NCI-H748 (cell line): ENCODE data around the gene ESPN.

Experiments used
- DNase-seq: peaks from one replicate; lab custom pipeline; 2025; ENCODE audit not compliant: unreplicated experiment; lab: John Stamatoyannopoulos, UW

The ESPN gene

DNA sequence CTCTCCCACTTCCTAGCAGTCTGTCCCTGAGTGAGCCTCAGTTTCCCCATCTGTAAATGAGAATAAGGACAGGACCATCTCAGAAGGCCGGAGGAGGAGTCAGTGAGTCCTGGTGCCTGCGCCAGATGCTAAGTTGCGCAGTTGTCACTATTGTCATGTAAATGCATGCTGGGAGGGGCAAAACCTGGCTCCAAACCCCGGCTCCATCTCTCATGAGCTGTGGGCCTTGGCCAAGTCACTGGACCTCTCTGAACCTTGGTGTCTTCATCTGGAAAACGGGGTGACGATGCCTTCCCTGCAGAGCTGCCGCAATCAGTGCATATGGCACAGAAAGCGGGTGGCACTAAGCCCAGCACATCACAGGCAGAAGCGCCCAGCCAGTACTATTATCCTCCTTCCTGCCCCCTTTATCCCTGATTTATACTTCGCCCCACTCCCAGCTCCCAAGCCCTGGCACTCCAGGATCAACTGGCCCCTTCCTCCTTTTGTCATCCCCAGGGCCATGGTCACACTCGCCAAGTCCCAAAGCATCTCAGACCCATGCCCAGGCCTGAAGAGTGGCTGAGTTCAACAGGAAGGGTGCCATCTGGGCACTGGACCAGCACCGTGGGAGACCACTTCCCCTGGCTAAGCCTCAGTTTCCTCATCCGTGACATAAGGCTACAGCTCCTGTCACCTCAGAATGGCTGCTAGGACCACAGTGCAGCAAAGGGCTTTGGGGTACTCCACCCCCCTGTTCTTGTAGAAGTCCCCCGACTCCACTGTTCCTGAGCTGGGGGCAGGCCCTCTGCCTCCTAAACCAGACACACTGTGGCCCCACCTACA lies 71.2 kb downstream of the ESPN start:
- no peak for DNase-seq

DNA sequence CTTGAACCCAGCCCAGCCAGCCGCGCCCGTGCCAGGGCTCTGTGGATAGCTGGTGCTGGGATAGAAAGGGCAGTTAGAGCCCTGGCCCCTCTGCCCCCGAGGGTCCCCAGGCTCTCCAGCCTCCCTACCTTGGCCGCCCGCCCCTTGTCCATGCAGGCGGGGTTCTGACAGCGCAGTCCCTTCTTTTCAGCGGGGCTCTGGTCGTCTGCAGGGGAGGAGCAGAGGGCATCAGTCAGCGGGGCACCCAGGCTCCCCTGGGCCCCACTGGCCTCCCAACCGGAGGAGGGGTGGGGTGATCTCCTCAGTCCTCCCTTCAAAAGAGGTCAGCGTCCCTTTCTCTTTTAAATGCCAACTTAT lies 71.8 kb downstream of the ESPN start:
- no peak for DNase-seq

DNA sequence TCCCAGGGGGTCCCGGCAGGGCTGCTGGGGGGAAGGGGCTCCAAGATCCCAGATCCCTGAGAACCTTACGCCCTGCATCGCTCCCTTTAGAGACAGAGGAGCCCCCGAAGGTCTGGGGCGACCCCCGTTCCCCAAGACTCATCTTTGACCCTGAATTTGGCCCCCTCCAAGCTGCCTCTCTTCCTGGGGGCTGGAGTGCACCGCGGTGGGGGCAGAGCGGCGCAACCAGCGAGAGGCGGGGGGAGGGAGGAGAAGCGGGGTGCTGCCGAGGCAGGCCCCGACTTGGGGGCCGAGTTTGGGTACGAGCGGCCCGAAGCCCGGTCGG lies 72.3 kb downstream of the ESPN start:
- DNase-seq, result no peak

DNA sequence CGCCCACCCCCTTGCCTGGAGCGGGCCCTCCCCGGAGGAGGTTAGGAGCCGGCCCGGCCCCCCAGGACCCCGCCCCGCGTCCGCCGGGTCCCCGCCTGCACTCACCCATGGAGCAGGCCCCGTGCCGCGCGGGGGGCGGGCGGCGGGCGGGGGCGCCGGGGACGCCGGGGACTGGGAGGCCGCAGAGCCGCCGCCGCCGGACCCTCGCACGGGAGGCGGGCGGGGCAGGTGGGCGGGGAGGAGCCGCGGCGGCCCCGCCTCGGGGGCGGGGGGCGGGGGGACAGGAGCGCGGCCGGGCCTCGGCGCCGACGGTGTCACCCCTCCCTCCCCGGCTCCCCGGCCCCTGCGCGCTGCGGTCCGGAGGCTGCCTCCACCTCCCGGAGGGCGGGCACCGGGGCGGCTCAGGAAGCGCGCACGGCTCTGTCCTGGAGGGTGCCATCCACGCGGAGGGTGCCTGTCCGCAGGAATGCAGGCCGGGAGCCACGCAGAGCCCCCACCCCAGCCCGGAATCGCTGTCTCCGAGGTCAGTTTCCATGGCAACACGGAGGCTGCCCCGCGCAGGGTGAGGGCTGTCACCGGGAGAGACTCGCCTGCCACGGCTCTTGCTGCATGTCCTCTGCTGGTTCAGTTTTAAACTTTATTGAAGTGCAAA lies 72.8 kb downstream of the ESPN start:
- DNase-seq, result peak; percentile 72

DNA sequence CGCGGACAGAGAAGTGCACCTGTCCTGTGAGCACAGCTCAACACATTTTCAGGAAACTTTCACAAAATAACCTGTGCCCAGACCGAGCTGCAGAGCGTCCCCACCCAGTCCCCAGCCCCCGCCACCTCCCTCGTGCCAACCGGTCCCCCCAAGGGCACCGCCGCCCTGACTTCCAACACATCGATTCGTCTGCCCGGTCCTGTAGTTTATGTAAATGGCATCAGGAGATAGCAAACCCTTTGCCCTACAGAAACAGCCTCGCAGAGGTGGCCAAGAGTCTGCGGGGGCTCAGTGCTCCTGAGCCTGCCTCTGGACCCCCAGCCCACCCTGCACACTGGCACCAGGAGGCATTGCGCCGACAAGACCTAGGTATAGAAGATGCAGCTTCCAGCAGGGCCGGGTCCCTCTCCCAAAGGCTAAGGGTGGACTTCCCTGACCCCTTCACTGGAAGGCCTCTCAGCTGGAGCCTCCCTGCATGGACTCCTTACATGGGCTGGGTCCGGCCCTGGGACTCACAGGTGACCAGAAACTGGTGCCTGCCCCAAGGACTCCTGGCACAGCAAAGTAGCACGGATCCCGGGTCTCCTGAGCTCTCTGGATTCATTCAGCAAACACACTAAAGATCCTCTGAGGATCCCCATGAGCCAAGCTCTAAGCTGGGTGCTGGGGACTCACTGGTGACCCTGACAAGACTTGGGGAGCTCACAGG lies 73.4 kb downstream of the ESPN start:
- no peak for DNase-seq

DNA sequence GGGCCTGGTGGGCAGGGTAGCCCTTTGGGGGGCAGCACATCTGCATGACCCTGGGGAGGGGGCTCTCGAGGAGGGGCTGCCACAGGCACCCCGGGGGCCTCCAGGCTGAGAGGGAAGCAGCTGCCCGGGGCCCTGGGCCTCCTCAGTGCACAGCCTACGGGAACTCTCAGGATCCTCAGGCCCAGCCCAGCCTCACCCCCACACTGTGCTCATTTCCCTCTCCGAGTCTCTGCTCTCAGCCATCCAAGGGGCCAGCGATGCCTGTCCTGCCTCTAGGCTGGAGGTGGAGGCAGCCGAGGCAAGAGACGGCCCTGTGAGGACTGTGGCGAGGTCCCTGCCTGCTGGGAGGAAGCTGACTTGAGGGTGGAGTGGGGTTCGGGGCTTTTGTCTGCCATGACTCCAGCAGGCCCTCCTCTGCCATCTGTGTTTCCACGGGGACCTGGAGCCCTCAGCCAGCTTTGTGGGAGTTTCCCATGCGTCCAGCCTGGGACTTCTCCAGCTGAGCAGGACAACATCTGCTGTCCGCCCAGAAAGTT lies 74.1 kb downstream of the ESPN start:
- no peak for DNase-seq

DNA sequence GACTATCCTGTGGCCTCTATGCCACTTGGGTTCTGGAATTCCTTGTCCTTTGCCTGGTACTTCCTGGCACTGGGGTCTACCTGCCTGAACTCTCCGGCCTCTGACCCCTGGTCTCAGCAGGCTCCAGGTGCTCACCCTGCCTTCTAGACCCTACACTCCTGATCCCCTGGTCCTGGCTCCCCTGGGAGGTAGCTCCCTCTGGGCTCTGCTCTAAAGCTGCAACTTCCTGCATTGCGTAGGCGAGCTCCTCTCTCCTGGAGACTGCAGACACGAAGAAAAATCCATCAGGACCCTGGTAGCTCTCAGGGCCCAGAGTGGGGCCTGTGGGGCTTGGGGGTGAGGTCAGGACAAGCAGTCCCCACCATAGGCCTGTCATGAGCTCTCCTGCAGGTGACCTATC lies 74.7 kb downstream of the ESPN start:
- DNase-seq, result no peak

DNA sequence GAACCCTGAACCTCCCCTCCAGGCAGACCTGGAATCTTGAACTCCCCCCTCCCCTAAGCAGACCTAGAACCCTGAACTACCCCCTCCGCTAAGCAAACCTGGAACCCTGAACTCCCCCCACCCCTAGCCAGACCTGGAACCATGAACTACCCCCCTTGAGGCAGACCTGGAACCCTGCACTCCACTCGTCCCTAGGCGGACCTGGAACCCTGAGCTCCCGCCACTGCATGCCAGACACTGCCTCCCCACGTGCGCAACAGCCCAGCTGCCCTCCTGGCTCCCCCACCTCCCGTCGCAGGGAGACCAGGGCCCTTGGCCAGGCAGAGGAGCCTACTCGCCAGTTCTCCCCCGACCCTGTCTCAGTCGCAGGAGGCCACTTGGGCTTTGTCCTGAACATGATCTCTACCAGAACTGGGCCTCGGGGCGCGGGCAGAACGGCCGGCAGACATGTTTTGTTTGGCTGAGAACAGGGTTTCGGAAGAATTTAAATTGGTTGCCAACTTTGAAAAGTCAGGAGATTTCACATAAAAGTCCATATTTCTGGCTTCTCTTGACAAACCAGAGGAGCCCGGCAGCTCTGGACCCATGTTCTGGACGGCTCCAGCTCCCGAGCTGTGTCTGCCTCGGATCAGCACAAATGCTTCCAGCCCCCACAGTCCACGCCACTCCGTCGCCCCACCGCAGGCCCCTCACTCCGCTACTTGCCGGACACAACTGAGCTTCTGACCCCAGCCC lies 76.1 kb downstream of the ESPN start:
- DNase-seq, result no peak

DNA sequence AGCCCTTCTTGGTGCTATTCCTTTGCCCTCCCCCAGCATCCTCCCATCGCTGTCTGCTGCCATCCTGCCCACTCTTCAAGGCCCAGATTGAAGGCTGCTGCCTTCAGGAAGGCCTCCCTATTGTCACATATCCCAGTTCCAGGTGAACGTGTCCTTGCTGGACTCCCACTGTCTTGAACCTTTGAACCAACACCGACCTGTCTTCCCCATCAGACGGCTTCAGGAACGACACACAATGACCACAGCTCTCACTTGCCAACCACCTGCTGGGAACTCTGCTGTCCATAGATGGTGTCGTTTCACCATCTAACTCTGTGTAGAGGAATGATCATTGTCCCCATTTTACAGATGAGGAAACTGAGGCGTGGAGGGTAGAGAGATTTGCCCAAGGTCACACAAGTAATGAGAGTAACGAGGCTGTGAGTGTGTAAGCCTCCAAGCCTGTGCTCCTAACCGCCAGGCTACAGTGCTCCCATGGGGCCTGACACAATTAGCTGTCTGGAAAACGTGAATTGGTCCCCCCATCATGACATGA lies 76.8 kb downstream of the ESPN start:
- DNase-seq, result no peak

DNA sequence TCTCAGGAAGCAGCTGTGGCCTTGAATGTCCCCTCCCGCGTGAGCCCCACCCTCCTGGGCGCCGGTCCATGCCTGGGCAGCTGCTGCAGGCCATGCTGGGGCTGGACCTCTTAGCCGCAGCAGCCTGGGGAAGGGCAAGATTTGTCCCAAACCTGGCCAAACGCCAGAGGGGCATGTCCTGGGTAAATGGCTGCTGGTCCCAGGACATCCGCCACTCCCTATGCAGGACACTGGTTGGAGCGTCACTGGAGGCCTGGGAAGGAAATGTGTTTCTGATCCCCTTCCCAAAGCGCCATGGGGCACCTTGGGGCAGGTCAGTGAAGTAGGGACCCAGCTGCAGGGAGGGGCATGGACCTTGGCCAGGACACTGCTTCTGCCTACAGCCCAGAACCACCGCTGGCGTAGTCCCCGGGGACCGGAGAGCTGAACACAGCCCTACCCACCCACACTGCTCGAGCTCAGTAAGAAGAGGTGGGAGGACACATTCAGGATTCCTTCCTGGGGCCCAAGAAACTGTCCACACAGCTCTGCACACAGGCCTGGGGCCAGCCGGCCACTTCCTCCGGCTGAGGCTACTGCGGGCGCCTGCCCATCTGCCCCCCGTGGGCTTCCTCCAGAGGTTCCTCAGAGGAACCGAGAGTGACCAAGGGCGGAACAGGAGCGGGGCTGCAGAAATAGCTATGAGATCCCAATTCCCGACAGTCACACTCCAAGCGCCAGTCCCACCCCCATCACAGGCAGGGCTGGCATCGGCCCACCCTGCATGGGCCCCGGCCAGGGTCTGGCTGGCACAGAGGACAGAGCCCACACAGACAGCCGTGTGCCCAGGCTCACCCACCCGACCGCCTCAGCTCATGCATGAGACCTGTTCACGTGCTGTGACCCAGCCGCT lies 77.7 kb downstream of the ESPN start:
- no peak for DNase-seq

DNA sequence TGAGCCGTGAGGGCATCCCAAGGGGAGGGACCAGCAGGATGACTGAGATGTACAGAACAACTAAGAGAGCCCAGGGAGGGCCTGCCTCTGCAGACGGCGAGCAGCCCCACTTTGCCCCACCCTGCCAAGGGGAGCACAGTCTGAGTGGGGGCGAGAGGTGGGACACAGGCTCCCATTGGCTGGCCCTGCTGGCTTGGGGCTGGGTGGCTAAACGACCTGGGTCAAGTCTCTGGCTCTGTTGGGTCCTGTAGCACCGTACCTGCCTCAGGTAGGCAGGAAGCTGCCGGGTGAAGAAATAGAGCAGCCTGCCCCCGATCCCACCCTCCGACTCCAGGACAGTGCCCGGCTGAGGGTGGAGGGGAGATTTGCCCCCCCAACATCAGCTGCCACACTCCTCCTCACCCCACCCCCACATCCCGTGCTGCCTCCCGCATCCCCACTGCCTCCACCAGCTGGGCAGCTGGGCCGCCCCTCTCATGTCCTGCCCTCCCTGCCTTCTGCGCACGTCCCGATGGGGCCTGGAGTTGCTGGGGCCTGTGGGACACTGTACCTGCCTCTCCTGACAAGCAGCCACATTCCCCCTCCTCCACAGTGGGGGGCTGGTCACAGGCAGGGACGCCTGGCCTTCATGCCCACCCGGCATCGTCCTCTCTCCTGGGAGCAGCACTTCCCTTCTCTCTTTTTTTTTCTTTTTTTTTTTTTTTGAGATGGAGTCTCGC lies 79.5 kb downstream of the ESPN start:
- no peak for DNase-seq

DNA sequence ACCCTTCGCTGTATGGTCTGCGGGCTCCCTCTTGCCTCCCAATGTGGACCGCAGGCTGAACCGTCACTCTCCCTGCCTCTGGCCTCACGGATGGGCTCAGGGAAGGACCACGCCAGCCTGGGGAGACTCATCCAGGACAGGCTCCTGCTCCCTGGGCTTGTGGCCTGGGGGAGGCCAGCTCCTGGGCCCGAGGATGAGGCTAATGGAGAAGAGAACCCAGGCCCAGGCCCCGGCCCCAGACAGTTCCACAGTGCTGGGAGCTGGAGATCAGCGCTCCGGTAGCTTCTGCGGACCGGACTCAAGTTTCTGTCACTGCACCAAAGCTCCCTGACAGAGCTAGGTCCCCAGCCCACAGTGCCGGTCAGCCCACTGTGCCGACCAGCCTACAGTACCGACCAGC lies 80.3 kb downstream of the ESPN start:
- no peak for DNase-seq

DNA sequence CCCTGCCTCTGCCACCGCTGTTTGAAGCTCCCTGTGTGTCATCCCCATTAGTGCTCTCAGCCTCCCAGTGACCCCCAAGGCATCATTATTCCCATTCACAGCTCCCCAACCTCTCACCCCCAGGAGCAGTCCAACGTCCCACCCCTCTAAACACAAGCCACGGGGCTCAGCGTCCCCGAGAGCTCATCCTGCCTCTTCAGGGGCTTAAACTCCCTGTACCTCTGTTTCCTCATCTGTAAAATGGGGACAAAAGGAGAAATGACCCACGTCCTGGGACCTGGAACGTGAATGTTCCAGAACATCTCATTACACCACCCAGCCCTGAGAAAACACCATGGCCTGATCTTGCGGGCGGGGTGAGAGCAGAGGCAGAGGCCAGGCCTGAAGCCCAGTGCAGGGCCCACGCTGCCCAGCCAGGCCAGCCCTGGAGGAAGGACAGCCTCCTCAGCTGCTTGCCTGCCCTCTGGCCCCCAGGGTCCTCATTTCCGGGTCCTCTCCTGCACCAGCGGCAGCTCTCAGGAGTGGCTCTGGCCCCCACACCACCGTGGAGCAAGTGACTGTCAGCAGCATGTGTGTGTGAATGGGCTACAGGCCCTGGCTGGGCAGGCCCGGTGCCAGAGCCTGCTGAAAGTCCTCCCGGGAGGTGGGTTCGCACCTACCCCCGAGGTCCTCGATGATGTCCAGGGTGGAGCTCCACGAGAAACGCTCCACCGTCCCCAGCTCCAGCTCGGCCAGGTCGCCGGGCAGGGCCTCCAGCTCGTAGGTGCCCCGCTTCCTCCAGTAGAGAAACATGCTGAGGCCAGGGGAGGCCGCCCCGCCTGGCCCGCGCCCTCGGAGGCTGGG lies 81.0 kb downstream of the ESPN start:
- no peak for DNase-seq

DNA sequence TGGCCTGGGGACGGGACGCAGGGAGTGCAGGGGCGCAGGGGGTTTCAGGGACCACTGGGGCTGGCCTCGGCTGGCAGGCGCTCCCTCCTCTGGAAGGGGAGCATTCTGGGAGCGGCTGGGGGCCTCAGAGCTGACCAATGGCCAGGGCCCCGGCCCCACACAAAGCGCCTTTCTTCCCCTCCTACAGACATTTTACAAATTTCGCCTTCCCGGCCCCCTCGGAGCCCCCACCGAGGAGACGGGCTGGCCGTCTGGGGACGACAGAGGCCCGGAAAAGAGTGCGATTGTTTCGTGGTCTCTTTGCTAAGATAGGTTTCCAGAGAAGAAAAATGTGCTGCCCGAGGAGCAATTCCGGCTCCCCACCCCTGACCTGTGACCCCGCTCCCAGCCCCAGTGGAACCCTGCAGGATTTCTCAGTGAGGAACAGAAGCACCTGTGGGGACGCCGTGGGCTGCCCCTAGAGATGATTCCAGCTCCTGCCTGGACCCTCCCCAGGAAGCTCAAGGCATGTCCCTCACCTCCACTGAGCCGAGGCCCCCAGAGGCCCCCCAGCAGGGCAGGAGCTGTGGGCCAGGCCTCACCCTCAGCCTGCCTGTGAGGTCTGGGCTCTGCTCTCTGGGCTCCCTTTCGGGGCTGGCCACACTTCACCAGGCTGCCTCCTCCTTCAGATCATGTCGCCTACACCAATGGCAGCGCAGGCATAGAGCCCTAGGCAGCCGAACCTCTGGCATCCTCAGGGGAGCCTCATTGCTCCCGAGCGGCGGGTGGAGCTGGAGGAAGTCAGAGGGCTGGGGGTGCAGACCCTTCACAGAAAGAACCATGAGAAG lies 81.8 kb downstream of the ESPN start:
- DNase-seq, result no peak

DNA sequence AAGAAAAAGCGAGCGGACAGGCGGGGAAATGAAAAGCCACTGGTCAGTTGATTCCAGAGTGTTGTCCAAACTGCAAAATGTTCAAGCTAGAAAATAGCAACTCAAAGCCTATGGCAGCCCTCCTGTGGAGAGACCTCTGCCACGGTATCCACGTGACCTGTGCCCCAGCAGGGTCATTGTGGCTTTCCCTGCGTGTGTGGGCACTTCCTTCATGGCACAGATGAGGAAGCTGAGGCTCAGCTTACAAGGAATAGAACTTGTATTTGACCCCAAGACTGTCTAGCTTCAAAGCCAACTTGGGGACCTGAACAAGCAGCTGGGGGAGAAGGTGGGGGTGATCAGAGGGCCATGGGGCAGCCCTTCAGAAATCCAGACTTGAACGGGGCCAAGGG lies 82.5 kb downstream of the ESPN start:
- no peak for DNase-seq

DNA sequence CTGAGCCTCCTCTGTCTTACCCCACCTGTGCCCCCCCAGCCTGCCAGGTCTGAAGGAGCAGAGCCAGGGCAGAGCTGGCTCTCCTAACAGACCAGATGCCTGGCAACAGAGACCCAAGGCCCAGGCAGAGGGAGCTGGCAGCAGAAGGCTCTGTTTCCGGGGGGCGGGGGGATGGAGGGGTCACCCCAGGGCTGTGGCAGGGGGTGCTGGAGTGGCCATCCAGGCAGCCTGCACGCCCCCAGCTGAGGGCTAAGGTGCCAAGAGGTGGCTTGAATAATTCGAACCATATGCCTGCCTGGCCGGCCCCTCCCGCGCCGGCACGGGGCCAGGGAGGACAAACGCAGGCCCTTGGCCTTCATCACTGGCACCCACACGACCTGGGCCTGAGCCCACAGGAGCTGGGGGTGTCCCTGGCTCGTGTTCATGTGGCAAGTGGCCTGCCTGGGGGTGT lies 82.9 kb downstream of the ESPN start:
- DNase-seq, result no peak

DNA sequence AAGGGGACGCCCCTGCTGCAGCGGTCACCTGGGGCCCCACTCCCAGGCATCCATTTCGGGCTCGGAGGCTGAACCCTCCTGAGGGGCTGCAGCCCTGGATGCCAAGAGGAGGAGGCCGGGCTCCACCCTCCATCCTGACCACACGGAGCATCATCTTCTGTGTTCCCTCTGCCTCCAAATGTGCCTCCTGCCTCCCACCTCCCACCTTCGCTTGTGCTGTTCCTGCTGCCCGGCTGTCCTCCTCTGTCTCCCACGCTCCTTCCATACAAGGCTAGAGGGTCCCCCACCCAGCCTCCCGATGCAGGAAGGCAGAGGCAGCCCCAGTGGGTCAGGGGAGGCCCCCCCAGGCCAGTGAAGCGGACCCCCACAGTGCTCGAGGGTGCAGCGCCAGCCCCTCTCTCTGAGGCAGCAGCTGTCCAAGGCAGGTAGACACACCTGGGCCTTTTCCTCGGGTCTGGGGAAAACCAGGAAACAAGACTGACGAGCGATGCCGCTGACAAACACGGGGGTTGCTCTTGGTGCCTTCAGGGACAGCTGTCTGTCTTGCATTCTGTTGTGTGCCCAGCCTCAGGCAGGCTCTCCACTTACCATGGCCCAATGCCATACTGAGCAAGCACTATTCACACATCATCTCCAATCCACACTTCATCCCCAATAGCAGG lies 83.7 kb downstream of the ESPN start:
- DNase-seq, result no peak
